ENCODE measurements around the gene PLXNC1.

The PLXNC1 gene

GRCh38 chr12:94101738-94102660, 46.4 kb upstream of the PLXNC1 start:
- ChIA-PET POLR2A (interaction anchor here (0.6 to 1.2 kb wide), 4 partner anchors 108 to 534 kb away, joined by 3 to 4 read pairs (median 3); no protein-coding TSS in a partner anchor), CTCF (interaction anchor here (0.5 to 2.8 kb wide), 41 partner anchors 8 to 1382 kb away, joined by 3 to 20 read pairs (median 4); no protein-coding TSS in a partner anchor)
- no peak for TF ChIP-seq FOXK2 (IDR thresholded peaks at IDR 0.05)
- TF ChIP-seq L3MBTL2 (conservative IDR thresholded peaks at IDR 0.05): peak; percentile 52
- TF ChIP-seq PKNOX1 (IDR thresholded peaks at IDR 0.05): peak; percentile 79
- peak; percentile 75 for DNase-seq (ENCODE audit: extremely low spot score)

GRCh38 chr12:94103986-94104385, 44.4 kb upstream of the PLXNC1 start:
- POLR2A ChIA-PET: no interaction called here
- TF ChIP-seq FOXM1 (IDR thresholded peaks at IDR 0.05; ENCODE audit: borderline replicate concordance): no peak
- no peak for TF ChIP-seq PKNOX1 (IDR thresholded peaks at IDR 0.05)
- TF ChIP-seq ARNT (IDR thresholded peaks at IDR 0.05): no peak
- no peak for TF ChIP-seq FOXA1 (IDR thresholded peaks at IDR 0.05)
- TF ChIP-seq BHLHE40 (IDR thresholded peaks at IDR 0.05; ENCODE audit: borderline replicate concordance): no peak
- TF ChIP-seq FOXK2 (IDR thresholded peaks at IDR 0.05): no peak
- TF ChIP-seq SUZ12 (IDR thresholded peaks at IDR 0.05): no peak
- no peak for DNase-seq (ENCODE audit: extremely low spot score)
- CTCF ChIA-PET: no interaction called here

GRCh38 chr12:94107910-94108309, 40.5 kb upstream of the PLXNC1 start:
- CTCF ChIA-PET: no interaction called here
- no peak for DNase-seq (ENCODE audit: extremely low spot score)
- POLR2A ChIA-PET: no interaction called here
- TF ChIP-seq BHLHE40 (IDR thresholded peaks at IDR 0.05; ENCODE audit: borderline replicate concordance) (no peak), NFRKB (IDR thresholded peaks at IDR 0.05) (no peak), L3MBTL2 (conservative IDR thresholded peaks at IDR 0.05) (no peak), FOXK2 (IDR thresholded peaks at IDR 0.05) (no peak), ELF4 (IDR thresholded peaks at IDR 0.05) (no peak), HDGF (IDR thresholded peaks at IDR 0.05; ENCODE audit: borderline replicate concordance) (no peak), CTBP1 (IDR thresholded peaks at IDR 0.05; ENCODE audit: borderline replicate concordance) (no peak)

GRCh38 chr12:94109160-94109559, 39.2 kb upstream of the PLXNC1 start:
- no peak for TF ChIP-seq TARDBP (IDR thresholded peaks at IDR 0.05)
- TF ChIP-seq ELF4 (IDR thresholded peaks at IDR 0.05): no peak
- no peak for TF ChIP-seq CTBP1 (IDR thresholded peaks at IDR 0.05; ENCODE audit: borderline replicate concordance)
- no peak for TF ChIP-seq FOXA1 (IDR thresholded peaks at IDR 0.05)
- TF ChIP-seq ARNT (IDR thresholded peaks at IDR 0.05): no peak
- no peak for TF ChIP-seq PKNOX1 (IDR thresholded peaks at IDR 0.05)
- TF ChIP-seq NFRKB (IDR thresholded peaks at IDR 0.05): no peak
- no peak for TF ChIP-seq FOXK2 (IDR thresholded peaks at IDR 0.05)
- no peak for TF ChIP-seq BHLHE40 (IDR thresholded peaks at IDR 0.05; ENCODE audit: borderline replicate concordance)
- CTCF ChIA-PET: no interaction called here
- no peak for DNase-seq (ENCODE audit: extremely low spot score)
- POLR2A ChIA-PET: interaction anchor here (0.6 kb wide), 1 partner anchor 116 kb away, joined by 3 read pairs; no protein-coding TSS in a partner anchor

GRCh38 chr12:94110258-94110657, 38.1 kb upstream of the PLXNC1 start:
- no peak for DNase-seq (ENCODE audit: extremely low spot score)
- TF ChIP-seq NFRKB (IDR thresholded peaks at IDR 0.05): no peak
- TF ChIP-seq PKNOX1 (IDR thresholded peaks at IDR 0.05): no peak
- no peak for TF ChIP-seq SUZ12 (IDR thresholded peaks at IDR 0.05)
- ChIA-PET CTCF (interaction anchor here (3.2 kb wide), 1 partner anchor 8 kb away, joined by 20 read pairs; no protein-coding TSS in a partner anchor), POLR2A (no interaction called here)

GRCh38 chr12:94111302-94111701, 37.1 kb upstream of the PLXNC1 start:
- CTCF ChIA-PET: interaction anchor here (0.6 to 3.2 kb wide), 2 partner anchors 8 to 9 kb away, joined by 3 to 20 read pairs; no protein-coding TSS in a partner anchor
- TF ChIP-seq FOXK2 (IDR thresholded peaks at IDR 0.05): no peak
- TF ChIP-seq CTBP1 (IDR thresholded peaks at IDR 0.05; ENCODE audit: borderline replicate concordance): no peak
- no peak for TF ChIP-seq ELF4 (IDR thresholded peaks at IDR 0.05)
- TF ChIP-seq HDGF (IDR thresholded peaks at IDR 0.05; ENCODE audit: borderline replicate concordance): no peak
- TF ChIP-seq NFRKB (IDR thresholded peaks at IDR 0.05): no peak
- TF ChIP-seq FOXM1 (IDR thresholded peaks at IDR 0.05; ENCODE audit: borderline replicate concordance): no peak
- no peak for TF ChIP-seq L3MBTL2 (conservative IDR thresholded peaks at IDR 0.05)
- no peak for TF ChIP-seq SP1 (IDR thresholded peaks at IDR 0.05)
- TF ChIP-seq BHLHE40 (IDR thresholded peaks at IDR 0.05; ENCODE audit: borderline replicate concordance): no peak
- DNase-seq (ENCODE audit: extremely low spot score): no peak
- POLR2A ChIA-PET: no interaction called here
